Colonic mucosa (tissue), 4 donors: Measurements from ENCODE around the gene PTPN4. TPM values are rescaled to one million over a fixed set of nuclear protein-coding genes. Genes with fewer than 3 reads are reported as not detected.

ENCODE experiments used
- DNase-seq: peaks from one replicate; pipeline ENCODE4 v3.0.0-alpha.2; 2020
- H3K27ac ChIP-seq: fragments of 200-600 bp; one replicate; pipeline ENCODE4 v1.8.0; 2021
- H3K27me3 ChIP-seq: fragments of 200-600 bp; one replicate; pipeline ENCODE4 v1.8.0; 2021
- H3K36me3 ChIP-seq: fragments of 200-600 bp; one replicate; pipeline ENCODE4 v1.8.0; 2021
- H3K4me1 ChIP-seq: fragments of 200-600 bp; one replicate; pipeline ENCODE4 v1.8.0; 2021; ENCODE audit warnings: mild to moderate bottlenecking
- H3K4me3 ChIP-seq: fragments of 200-600 bp; one replicate; pipeline ENCODE4 v1.8.0; 2021
- H3K9ac ChIP-seq, 2 donors: one replicate each; pipeline ENCODE4 v1.7.0; 2013; ENCODE audit warnings: control low read depth in 2 of 2, low read depth in 2 of 2, low read length in 2 of 2
- H3K9me3 ChIP-seq: fragments of 200-600 bp; one replicate; pipeline ENCODE4 v1.8.0; 2021
- CTCF ChIP-seq: fragments of 200-600 bp; IDR thresholded peaks from one replicate; pipeline ENCODE4 v1.8.0; 2022; ENCODE audit warnings: antibody characterized with exemption, mild to moderate bottlenecking
- intact Hi-C: fragments of 100-400 bp; cut with DNase I; formaldehyde crosslinking; loops from one replicate; pipeline ENCODE4 v1.14.1; 2022
- total RNA-seq, 2 donors: library from RNA; stranded (reverse); fragmentation: NEBNext Ultra II Directional in 1 of 2; extraction: Animal tissue kit (Norgen Biotek cat#: 25700) in 1 of 2; gene quantifications; one replicate each; pipeline ENCODE4 v1.2.1, GENCODE V29; 2021
- donor health status: healthy.
- donor health status: DM: no; HTN: no; CAD: no.
- donor health status: DM: no; HTN: no; CAD: no.

PTPN4 gene
- total RNA-seq, 2 donors from 2014 or later, result 20.4 to 28.2 TPM

GRCh38 chr2:119764832-119765231 is 5.1 kb downstream of the PTPN4 start:
- DNase-seq, result no peak
- TF ChIP-seq CTCF, result no peak
- Histone ChIP-seq H3K36me3 (no peaks in the 10 kb centered on the region), H3K4me1 (no peaks in the 10 kb centered on the region), H3K27me3 (no peaks in the 10 kb centered on the region), H3K4me3 (no peak overlapping the region), H3K27ac (no peak overlapping the region), H3K9ac (no peak overlapping the region), H3K9me3 (no peaks in the 10 kb centered on the region)
- intact Hi-C loops, result no loop called here

- intact Hi-C loops, result no loop called here
- Histone ChIP-seq H3K4me1 (no peaks in the 10 kb centered on the region), H3K9me3 (no peaks in the 10 kb centered on the region), H3K4me3 (no peak overlapping the region), H3K36me3 (no peaks in the 10 kb centered on the region), H3K9ac (no peak overlapping the region), H3K27ac (no peak overlapping the region), H3K27me3 (no peaks in the 10 kb centered on the region)
- no peak for TF ChIP-seq CTCF
- DNase-seq, result no peak
These were observed 5.8 kb downstream of the PTPN4 start for GRCh38 chr2:119765433-119766002.

GRCh38 chr2:119766944-119767343 is 7.2 kb downstream of the PTPN4 start:
- no peaks in the 10 kb centered on the region for H3K36me3 ChIP-seq
- no peak for DNase-seq
- intact Hi-C loops, result no loop called here
- no peak overlapping the region for H3K27ac ChIP-seq
- H3K27me3 ChIP-seq, result no peaks in the 10 kb centered on the region
- no peak overlapping the region for H3K9ac ChIP-seq
- no peaks in the 10 kb centered on the region for H3K4me1 ChIP-seq
- H3K4me3 ChIP-seq, result no peak overlapping the region
- TF ChIP-seq CTCF, result no peak
- no peaks in the 10 kb centered on the region for H3K9me3 ChIP-seq

GRCh38 chr2:119768742-119769141 is 9.0 kb downstream of the PTPN4 start:
- Histone ChIP-seq H3K4me1 (no peaks in the 10 kb centered on the region), H3K4me3 (no peak overlapping the region), H3K36me3 (no peaks in the 10 kb centered on the region), H3K9ac (no peak overlapping the region), H3K27ac (no peak overlapping the region), H3K27me3 (no peaks in the 10 kb centered on the region), H3K9me3 (no peaks in the 10 kb centered on the region)
- intact Hi-C loops, result no loop called here
- DNase-seq, result no peak
- TF ChIP-seq CTCF, result no peak

GRCh38 chr2:119769645-119770044 is 9.9 kb downstream of the PTPN4 start:
- intact Hi-C loops, result no loop called here
- Histone ChIP-seq H3K9me3 (no peaks in the 10 kb centered on the region), H3K27me3 (no peaks in the 10 kb centered on the region), H3K4me3 (no peak overlapping the region), H3K36me3 (no peaks in the 10 kb centered on the region), H3K4me1 (no peaks in the 10 kb centered on the region), H3K27ac (no peak overlapping the region), H3K9ac (no peak overlapping the region)
- no peak for TF ChIP-seq CTCF
- DNase-seq, result no peak
